ENCODE measurements around the gene TP73.
A peak's percentile ranks its signal among the peaks of the same experiment; 100 is the strongest.

The TP73 gene

DNA sequence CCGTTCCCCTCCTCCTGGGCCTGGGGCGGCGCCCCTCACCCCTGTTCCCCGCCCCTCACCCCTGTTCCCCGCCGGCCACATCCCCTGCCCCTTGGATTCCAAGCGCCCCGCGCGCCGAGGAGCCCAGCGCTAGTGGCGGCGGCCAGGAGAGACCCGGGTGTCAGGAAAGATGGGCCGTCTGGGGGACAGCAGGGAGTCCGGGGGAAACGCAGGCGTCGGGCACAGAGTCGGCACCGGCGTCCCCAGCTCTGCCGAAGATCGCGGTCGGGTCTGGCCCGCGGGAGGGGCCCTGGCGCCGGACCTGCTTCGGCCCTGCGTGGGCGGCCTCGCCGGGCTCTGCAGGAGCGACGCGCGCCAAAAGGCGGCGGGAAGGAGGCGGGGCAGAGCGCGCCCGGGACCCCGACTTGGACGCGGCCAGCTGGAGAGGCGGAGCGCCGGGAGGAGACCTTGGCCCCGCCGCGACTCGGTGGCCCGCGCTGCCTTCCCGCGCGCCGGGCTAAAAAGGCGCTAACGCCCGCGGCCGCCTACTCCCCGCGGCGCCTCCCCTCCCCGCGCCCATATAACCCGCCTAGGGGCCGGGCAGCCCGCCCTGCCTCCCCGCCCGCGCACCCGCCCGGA, at the start of gene TP73:
Gene TP73 (plus strand): TSS at position 587 of the 618 bp plus-strand sequence. CDS start 29,850 bp downstream, outside the sequence.
- no peak for DNase-seq (ENCODE audit: low spot score)

DNA sequence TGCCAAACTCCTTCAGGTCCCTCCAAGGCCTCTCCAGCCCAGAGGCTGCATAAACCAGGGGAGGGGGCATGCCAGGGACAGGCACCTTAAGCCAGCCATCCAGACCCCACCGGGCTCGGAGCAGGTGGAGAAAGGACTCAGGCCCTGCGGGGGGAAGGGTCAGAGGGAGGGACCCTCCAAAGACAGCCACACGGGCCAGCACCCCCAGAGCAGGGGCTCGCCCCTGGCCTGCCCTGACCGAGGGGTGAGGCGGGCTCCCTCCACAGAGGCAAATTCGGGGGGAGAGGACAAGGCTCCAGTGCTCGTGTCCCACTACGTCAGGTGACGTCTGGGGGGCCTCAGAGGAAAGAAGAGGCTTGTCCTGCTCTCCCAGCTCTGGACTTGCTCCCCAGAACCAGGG, 49.2 kb upstream of the TP73 start:
- DNase-seq (ENCODE audit: low spot score) = no peak

DNA sequence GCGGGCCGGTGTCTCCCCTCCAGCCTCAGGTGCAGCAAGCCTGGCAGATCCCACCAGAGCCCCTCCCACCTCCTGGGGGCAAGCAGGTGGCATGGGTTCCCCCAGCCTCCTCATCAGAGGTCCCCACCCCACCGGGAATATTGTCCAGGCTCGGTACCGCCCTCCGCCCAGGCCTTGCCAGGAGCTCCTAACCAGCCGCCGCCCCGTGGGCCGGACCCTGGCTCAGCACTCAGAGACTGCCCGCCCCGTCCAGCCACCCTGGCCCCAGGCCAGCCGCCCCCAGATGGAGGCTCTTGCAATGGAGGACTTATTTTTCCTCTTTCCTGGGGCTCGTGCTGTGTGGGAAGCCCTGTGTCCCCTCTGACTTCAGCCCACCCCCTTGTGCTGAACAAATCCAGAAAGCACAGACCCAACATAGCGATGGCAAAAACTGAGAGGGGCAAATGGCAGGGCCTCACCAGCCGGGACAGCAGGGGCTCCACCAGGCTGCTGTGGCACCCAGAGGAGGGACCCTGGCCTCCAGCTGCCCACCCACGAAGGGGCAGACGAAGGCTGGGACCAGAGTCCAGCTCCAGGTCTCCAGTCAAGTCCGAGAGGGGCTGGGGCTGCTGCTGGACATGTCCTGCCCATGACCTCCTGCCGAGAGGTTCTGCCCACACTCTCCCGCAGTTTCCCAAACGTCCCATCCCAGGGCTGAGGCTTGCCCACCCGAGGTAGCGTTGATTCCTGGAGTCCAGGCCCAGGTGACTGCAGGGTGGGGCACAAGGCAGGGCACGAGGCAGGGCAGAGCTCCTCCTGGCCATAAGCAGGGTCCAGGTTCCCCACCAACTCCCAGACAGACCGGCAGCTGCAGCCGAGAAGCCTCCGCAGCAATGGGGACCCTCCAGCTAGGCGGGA, 48.5 kb upstream of the TP73 start:
- no peak for DNase-seq (ENCODE audit: low spot score)

DNA sequence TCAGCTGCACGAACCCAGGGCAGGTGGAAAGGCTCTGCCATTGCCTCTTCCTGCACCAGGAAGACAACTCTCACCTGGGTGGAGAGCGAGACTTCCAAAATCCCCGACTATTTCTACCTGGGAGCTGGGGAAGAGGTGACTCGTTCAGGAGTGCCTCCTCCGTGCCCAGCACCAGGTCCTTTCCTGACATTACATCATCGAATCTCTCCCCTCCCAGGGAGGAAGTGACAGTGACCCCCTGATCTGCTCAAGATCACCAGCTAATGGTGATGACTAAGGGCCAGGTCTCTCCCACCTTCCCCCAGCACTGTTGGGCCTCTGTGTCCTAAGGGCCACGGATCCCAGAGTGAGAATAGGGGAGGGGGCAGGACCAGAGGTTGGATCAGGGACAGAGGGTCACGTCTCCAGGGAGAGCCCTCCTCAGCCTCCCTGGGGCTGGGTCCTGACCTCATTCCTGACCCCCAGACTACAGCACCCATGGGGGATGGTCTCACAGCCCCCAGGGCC, 47.8 kb upstream of the TP73 start:
- no peak for DNase-seq (ENCODE audit: low spot score)

DNA sequence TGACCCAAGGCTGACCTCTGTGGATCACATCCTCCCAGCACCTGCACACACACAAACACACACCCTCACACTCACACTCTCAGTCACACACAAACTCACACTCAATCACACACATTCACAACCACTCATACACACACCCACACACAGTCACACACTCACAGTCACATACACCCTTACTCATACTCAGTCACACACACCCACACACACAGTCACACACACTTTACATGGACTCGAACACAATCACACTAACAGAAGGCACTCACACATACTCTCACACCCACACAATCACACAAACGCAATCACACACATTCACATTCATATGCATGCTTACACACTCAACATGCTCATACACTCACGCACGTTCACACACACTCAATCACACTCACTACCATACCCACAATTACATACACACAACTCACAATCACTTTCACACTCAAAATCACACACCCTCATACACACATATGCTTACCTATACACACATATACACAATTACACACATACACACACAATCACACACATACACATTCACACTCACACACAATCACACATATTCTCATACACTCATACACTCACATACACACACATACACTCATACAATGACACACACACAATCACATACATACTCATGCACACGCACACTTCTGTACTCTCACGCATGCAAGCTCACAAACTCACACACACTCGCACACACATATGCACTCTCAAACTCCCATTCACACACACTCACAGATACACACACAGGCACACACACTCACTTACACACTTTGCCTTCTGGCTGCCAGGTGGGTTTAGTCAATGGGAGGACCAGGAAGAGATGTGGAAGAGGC, 47.1 kb upstream of the TP73 start:
- DNase-seq (ENCODE audit: low spot score) = no peak

DNA sequence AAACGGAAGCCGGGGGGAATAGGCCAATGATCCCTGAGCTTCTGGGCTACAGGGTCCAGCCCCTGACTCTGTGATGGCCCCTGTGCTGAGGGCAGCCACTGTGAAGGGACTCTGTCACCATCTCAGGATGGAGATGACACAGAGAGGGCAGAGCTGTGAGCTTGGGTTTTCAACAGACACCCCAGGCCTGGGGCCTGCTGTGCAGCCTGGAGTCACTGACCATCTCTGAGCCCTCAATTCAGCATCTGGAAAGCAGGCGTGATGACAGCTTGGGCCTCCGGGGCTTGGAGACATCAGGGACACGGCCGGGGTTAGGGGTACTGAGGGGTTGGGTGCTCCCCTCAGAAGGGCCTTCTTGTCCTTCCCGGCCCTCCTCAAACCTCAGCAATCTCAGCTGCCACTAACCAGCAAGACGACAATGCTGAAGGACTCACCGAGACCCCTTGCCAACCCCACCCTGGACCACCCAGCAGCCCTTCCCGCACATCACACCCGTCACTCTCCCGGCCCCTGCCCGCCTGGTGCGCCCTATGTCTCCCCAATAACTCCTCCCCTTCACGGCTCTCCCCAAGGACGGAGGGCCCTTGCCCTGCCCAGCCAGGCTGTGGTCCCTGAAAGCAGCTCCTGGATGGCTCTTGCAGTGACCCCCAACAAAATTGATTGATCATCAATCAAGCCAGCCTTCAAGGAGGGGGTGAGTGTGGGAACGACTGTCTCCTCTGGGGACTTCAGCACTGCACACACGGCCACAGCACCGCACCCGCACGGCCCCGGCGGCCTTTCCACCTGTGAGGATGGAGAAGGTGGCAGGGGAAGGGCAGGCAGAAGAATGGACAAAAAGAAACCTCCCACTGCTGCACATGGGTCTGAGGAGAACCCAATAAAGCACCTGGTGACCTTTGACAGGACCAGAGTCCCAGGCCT, 45.3 kb upstream of the TP73 start:
- DNase-seq (ENCODE audit: low spot score) = no peak

DNA sequence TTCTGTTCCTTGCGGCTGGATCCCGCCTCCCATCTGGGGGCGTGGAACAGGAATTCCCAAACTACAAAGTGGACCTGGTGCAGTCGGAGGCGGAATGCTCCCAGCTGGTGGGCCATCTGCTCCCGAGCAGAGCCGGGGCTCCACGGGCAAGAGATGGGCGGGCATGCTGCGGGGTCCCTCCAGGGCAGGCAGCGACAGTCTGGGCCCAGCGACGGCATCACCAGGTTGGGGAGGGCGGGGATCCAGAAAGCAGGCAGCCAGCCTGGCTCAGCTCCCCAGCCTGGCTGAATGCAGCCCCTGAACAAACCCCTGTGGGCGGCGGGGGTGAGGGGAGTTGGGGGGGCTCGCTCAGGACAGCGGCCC, 44.6 kb upstream of the TP73 start:
- DNase-seq (ENCODE audit: low spot score) = no peak

DNA sequence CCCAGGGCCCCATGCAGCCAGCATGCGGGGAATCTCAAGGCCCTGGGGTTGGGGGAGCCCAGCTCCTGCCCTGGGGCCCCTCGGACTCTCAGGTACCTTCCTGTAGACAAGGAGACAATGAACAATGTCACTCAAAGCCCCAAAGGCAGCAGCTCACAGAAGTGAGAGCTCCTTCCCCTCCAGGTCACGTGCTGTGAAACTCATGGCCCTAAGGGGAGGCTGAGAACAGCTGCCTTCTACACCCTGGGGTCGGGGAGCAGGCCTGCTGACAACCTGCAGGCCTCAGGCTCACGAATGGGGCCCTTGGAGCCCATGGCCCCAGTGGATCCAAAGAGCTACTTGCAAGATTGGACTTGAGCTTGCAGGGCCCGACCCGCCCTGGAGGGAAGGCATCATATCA, 44.2 kb upstream of the TP73 start:
- DNase-seq (ENCODE audit: low spot score) = no peak

DNA sequence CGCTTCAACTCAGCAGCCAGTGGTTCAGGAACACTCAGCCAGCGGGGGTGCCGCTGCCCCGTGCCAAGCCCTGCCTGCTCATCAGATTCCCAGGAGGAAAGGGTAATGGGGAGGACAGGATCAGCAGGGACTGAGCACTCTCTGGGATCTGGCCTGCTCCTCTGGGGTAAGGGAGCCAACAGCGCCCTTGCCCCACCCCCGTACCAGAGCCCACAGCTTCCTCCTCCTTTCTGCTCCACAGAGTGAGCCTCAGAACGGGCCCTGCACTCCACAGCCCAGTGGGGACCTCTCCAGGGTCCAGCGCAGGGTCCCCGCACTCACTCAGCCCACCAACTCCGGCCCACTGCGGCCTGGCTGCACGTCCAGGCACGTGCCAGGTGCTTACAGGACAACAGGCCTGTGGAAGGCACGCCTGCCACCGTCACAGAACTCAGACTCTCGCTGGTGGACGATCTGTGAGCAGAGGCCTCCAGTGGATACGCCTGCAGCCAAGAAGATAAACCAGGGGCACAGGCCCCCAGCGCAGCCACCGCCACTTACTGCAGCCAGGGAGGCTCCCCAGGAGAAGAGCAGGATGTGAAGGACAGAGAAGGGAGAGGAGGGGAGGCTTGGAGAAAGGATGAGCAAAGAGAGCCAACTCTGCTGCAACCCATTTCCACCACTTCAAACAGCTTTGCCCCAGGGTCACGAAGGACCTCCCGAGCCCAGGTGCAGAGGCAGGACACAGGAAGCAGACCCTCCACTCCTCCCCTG, 43.1 kb upstream of the TP73 start:
- DNase-seq (ENCODE audit: low spot score) = no peak

DNA sequence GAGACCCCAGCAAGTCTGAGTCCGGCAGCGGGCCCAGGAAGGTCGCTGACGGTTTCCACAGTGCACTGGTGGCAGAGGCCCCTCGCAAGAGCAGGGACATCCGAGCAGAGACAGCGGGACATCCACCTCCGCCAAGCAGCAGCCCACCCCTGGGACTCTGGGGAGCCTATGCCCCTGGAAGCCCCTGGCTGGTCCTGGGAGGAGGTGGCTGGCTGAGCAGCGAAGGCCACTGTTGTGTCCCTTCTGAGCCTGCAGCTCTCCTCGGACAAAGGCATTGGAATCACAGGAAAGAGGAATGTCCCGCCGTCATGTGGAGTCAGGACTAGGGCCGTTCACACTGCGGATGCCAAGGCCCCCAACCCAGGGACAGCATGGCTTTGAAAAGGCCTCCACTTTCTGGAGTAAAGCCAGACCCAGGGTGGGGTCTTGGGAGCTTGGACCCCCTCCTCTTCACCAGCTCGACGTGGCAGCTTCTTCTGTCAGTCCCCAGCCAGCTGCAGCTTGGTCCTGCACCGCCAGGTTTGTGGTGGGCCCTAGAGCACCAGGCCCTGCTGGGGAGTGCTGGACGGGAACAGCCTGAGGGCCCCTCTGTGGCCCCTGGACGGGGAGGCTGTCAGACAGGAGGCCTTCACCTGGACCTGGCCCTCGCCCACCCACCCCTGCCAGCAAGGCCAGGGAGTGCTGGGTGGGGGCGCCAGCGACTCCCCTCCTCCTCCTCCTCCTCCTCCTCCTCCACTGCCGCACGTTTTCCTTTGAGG, 42.4 kb upstream of the TP73 start:
- no peak for DNase-seq (ENCODE audit: low spot score)

DNA sequence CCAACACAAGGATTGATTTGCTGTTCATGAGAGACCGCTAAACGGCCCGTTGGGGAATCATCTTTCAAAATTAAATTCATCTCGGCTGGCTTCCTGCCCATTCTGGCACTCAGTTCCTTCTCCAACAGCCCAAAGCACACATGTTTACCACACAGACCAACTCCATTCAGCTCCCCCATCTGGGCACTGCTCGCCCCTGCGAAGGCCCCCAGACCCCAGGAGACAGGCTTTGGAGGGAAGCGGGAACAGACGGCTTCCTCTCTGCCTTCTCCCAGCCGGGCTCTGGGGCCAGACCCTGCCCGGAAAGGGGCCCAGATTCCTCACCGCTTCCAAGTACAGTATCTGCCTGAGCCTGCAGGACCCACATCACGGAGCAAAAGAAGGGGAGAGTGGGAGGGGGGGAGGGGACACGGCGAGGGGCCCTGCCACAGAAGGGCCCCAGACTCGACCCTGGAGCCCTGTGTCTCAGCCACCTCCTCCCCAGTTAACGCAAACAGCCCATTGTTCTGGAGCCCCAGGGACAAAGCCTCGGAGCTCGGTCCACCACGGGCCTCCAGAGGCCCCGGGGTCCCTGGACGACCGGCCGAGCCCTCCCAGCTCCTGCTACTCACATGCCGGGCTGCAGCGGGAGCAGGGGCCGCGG, 41.7 kb upstream of the TP73 start:
- no peak for DNase-seq (ENCODE audit: low spot score)

DNA sequence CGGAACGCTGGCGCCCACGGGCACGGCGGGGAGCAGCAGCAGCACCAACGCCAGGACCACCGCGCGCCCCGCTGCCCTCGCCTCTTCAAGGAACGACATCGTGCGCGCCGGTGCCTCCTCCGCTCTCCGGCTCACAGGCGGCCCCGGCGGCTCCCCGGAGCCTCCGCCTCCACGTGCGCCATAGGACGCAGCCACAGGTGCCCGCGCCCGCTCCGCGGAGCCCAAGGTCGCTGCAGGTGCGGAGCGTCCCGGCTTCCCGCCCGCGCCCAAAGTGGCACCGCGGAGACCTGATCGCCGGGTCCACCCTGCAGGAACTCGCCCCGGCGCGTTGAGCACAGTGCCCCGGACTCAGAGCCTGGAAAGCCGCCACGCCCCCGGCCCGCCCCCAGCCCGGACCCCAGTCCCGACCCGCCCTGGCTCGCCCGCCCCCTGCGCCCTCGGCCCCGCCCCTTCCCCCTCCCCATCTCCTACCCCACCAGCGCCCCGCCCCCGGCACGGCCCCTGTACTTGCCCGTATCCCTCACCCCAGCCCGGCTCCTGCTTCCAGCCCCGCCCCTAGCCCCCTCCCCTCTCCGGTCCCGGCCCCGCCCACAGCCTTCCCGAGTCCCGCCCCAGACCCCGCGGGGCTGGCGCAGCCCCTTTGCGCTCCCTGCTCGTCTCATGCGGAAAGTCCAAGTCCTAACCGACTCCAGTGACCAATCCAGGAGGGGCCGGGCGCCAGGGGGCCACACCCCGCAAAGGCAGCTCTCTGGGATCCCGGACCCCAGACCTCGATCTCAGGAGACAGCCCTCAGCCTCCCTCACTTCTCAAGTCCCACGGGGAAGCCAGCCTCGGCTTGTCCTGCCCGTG, 40.9 kb upstream of the TP73 start, which contains the start of gene MEGF6:
Gene MEGF6 (minus strand): TSS at position 339 of the 850 bp plus-strand sequence. CDS start 240 bp downstream, at position 99.
- DNase-seq (ENCODE audit: low spot score) = peak; percentile 53

DNA sequence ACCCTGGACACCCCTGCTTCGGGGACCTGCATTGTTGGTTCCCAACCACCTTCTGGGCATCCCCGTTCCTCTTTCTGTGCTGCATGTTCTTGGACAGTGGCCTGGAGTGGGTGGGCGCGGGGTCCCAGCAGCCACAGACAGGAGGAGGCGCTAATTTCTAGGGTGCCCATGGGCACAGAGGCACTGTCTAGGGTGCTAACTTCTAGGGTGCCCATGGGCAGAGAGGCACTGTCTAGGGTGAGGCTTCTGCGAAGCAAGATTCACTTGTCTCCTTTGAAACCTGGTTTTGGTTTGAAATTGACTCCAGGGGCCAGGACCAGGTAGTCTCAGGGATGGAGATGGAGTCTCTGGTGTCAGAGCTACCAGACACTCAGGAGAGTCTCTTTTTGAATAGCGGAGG, 40.2 kb upstream of the TP73 start:
- no peak for DNase-seq (ENCODE audit: low spot score)

DNA sequence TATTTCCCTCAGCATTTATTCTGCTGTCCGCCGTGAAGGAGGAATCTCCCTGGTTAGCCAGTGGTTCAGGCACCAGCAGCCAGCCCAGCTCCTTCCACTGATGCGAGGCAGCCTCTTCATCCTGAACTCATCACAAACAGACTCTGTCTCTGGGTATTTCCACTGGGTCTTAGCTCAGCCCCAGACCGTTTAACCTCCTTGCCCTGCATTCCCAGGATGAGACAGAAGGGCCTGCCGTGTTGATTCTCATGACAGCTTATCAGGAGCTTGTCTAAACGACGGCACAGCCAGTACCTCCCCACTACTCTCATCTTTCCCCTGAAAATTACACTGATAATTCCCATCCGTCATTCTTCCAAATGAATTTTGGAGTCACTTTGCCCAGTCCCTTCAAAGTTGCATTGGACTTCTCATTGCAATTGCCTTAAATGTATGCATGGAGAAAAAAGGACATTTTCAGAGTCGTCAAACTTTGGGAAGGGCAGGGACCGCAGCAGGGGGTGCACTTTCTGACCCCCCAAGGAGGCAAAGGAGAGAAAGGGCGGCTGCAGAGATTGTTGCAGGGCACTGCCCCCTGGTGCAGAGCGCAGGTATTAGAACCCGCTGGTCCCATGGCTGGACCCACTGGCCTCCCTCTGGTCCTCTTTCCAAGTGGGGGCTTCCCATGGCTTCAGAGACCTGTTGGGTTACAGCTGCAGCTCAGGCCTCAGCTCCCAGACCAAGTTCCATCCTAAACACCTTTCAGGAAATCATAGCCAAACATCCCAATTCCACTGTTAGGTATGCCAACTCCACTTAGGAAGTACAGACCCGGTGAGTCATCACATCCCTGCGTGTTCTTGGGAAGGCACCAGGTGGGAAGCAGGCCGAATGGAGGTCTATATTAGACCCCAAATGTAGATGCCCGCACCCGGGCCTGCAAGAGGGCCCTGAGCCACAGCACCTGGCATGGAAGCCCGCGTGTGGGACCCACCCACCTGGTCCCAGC, 37.3 kb upstream of the TP73 start:
- DNase-seq (ENCODE audit: low spot score) = peak; percentile 57

DNA sequence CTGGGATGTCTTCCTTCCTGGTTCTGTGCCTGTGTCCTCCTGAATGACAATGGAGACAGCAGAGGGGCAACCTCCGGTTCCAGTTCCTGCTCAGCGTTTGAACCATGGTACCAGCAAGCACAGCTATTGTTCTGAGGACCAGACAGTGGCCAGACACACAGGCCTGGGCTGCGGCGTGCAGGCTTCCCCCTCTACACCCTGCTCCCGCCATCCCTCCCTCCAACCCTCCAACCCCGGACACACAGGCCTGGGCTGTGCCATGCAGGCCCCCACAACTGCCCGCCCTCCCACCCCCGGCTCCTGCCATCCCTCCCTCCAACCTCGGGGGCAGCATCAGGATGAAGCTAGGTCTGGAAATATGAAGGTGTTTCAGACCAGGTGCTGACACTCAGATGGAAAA, 35.5 kb upstream of the TP73 start:
- DNase-seq (ENCODE audit: low spot score) = no peak

DNA sequence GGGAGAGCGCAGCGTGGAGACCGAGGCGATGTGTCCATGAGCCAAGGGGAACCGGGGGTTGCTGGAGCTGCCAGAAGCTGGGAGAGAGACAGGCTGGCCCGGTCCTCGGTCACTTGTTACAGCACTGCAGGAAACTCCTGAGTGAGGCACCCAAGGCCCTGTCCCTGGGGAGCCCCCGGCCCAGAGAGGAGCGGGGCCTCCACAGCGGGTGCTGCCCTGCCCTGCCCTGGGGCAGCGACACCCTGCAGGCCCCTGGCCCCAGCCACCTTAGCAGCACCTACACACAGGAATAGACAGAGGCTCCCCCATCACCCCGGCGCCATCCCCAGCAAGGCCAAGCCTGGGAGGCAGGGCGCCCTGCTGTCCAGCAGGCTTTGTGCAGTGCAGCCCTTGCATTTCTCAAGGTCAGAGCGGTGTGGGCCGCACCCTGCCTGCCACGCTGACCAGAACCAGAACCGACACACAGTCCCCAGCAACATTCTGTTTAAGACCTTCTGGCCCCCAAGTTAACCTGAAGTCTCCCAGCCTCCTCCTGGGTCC, 34.4 kb upstream of the TP73 start:
- DNase-seq (ENCODE audit: low spot score) = no peak

DNA sequence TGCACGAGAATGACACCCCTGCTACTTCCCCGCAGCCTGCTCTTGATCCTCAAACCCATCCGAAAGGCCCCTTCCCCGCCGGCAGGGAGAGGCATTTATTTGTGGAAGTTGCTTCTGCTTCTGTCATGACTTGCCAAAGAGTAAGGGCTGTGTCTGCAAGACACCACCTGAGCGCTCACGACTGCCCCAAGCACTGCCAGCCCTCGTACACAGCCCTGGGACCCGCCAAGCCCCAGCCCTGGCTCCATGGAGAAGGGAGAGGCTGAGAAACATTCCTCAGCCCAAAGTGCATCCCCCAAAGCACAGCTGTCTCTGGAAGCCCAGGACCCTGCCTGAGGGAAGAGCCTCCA, 33.8 kb upstream of the TP73 start:
- no peak for DNase-seq (ENCODE audit: low spot score)
